IMR-90 (cell line): ENCODE measurements around the gene PTPN13. TPM values are rescaled to one million over a fixed set of nuclear protein-coding genes. Genes with fewer than 3 reads are reported as not detected.

Experiments
- ATAC-seq: fragments of 200-7000 bp; cut with Tn5 transposase; 2 replicates; pipeline ENCODE4 v1.9.1; 2020; ENCODE audit warnings: low read depth, mild to moderate bottlenecking, moderate library complexity
- BruUV-seq: library from RNA; stranded (reverse); fragments of 400-500 nt; replicated peaks from 2 replicates; lab custom pipeline; 2021; lab: Mats Ljungman, UMichigan
- CTCF ChIA-PET: fragments of 300-600 bp; formaldehyde crosslinking; extraction: SDS; loops from one replicate; lab custom pipeline; 2021; ENCODE audit warnings: antibody characterized with exemption; lab: Yijun Ruan, JAX
- POLR2A ChIA-PET: fragments of 300-600 bp; sonication (Branson Sonifier 250); formaldehyde crosslinking; loops from one replicate; lab custom pipeline; 2022; ENCODE audit warnings: antibody characterized with exemption; ENCODE audit not compliant: unreplicated experiment; lab: Charles Lee
- DNase-seq: peaks from one replicate; pipeline ENCODE4 v3.0.0; 2013
- H2AFZ ChIP-seq: replicated peaks from 2 replicates; pipeline ENCODE3; 2013; ENCODE audit warnings: low read length, mild to moderate bottlenecking; ENCODE audit not compliant: poor library complexity
- H2AK5ac ChIP-seq: 2 replicates; pipeline ENCODE4 v1.6.1; 2013; ENCODE audit warnings: low read depth, low read length, inconsistent platforms
- H2AK9ac ChIP-seq: replicated peaks from 2 replicates; pipeline ENCODE3; 2013; ENCODE audit warnings: mild to moderate bottlenecking, low read depth, low read length, moderate library complexity; ENCODE audit not compliant: poor library complexity
- H2BK120ac ChIP-seq: 2 replicates; pipeline ENCODE4 v1.6.1; 2013; ENCODE audit warnings: low read depth, low read length, inconsistent platforms
- H2BK15ac ChIP-seq: 3 replicates; pipeline ENCODE4 v1.6.1; 2013; ENCODE audit warnings: low read depth, low read length, inconsistent platforms
- H2BK20ac ChIP-seq: 2 replicates; pipeline ENCODE4 v1.6.1; 2013; ENCODE audit warnings: low read depth, mild to moderate bottlenecking, inconsistent platforms, low read length, moderate library complexity
- H2BK5ac ChIP-seq: 2 replicates; pipeline ENCODE4 v1.6.1; 2013; ENCODE audit warnings: mild to moderate bottlenecking, low read depth, low read length, inconsistent platforms; ENCODE audit not compliant: poor library complexity, severe bottlenecking
- H3K14ac ChIP-seq: replicated peaks from 2 replicates; pipeline ENCODE4 v1.6.1; 2013; ENCODE audit warnings: low read depth, low read length, inconsistent platforms
- H3K18ac ChIP-seq: 2 replicates; pipeline ENCODE4 v1.6.1; 2013; ENCODE audit warnings: low read depth, low read length, control low read depth
- H3K23ac ChIP-seq: 2 replicates; pipeline ENCODE4 v1.6.1; 2013; ENCODE audit warnings: low read depth, low read length, inconsistent platforms
- H3K27ac ChIP-seq: 2 replicates; pipeline ENCODE4 v1.5.1; 2013; ENCODE audit warnings: mild to moderate bottlenecking, control low read depth, low read length; ENCODE audit not compliant: insufficient read depth
- H3K27me3 ChIP-seq: 2 replicates; pipeline ENCODE4 v1.6.1; 2013; ENCODE audit warnings: low read length; ENCODE audit not compliant: control insufficient read depth, insufficient read depth
- H3K36me3 ChIP-seq: 2 replicates; pipeline ENCODE4 v1.6.1; 2013; ENCODE audit warnings: low read length, mixed read lengths; ENCODE audit not compliant: control insufficient read depth, insufficient read depth
- H3K4ac ChIP-seq: 2 replicates; pipeline ENCODE4 v1.6.1; 2013; ENCODE audit warnings: low read depth, low read length, inconsistent platforms
- H3K4me1 ChIP-seq: 2 replicates; pipeline ENCODE4 v1.6.1; 2013; ENCODE audit warnings: low read length, mixed read lengths; ENCODE audit not compliant: control insufficient read depth, insufficient read depth
- H3K4me2 ChIP-seq: 2 replicates; pipeline ENCODE4 v1.6.1; 2013; ENCODE audit warnings: low read depth, mild to moderate bottlenecking, control low read depth, low read length, moderate library complexity
- H3K4me3 ChIP-seq: 2 replicates; pipeline ENCODE4 v1.5.1; 2013; ENCODE audit warnings: low read depth, mild to moderate bottlenecking, control low read depth, low read length, moderate library complexity; ENCODE audit not compliant: insufficient read depth
- H3K56ac ChIP-seq: 2 replicates; pipeline ENCODE4 v1.6.1; 2013; ENCODE audit warnings: low read length, inconsistent platforms; ENCODE audit not compliant: insufficient read depth; ENCODE audit errors: extremely low read depth
- H3K79me1 ChIP-seq, 2 experiments: 2 replicates each; pipeline ENCODE4 v1.6.1; 2013; ENCODE audit warnings: low read length in 2 of 2, inconsistent platforms in 1 of 2, low read depth in 1 of 2
- H3K9ac ChIP-seq: 2 replicates; pipeline ENCODE4 v1.6.1; 2013; ENCODE audit warnings: low read depth, low read length, control low read depth
- H3K9me1 ChIP-seq: 2 replicates; pipeline ENCODE4 v1.6.1; 2013; ENCODE audit warnings: low read length, inconsistent platforms; ENCODE audit not compliant: insufficient read depth
- H3K9me3 ChIP-seq: 2 replicates; pipeline ENCODE4 v1.6.1; 2013; ENCODE audit warnings: low read length; ENCODE audit not compliant: control insufficient read depth, insufficient read depth
- H4K20me1 ChIP-seq: 2 replicates; pipeline ENCODE4 v1.6.1; 2013; ENCODE audit warnings: low read length, inconsistent platforms; ENCODE audit not compliant: insufficient read depth
- H4K5ac ChIP-seq: 2 replicates; pipeline ENCODE4 v1.6.1; 2013; ENCODE audit warnings: mild to moderate bottlenecking, low read depth, low read length, control low read depth
- H4K8ac ChIP-seq, 2 experiments: 2 replicates each; pipeline ENCODE4 v1.6.1; 2013; ENCODE audit warnings: low read depth in 2 of 2, low read length in 2 of 2, control low read depth in 1 of 2, inconsistent platforms in 1 of 2
- H4K91ac ChIP-seq: 2 replicates; pipeline ENCODE4 v1.6.1; 2013; ENCODE audit warnings: low read depth, low read length, inconsistent platforms; ENCODE audit not compliant: insufficient read depth
- BHLHE40 ChIP-seq: fragments of 150-350 bp; IDR thresholded peaks from 2 replicates; pipeline ENCODE4 v1.6.1; 2016; ENCODE audit warnings: mild to moderate bottlenecking, low read depth, low read length
- CEBPB ChIP-seq: IDR thresholded peaks from 2 replicates; pipeline ENCODE4 v1.6.1; 2012; ENCODE audit warnings: low read depth, low read length, improper control_type of control experiment
- CHD1 ChIP-seq: IDR thresholded peaks from 2 replicates; pipeline ENCODE4 v1.6.1; 2012; ENCODE audit warnings: low read depth, low read length, improper control_type of control experiment
- CTCF ChIP-seq: conservative IDR thresholded peaks from 2 replicates; pipeline ENCODE4 v1.5.1; 2012; ENCODE audit warnings: mild to moderate bottlenecking, low read depth, low read length, improper control_type of control experiment
- ELK1 ChIP-seq: fragments of 150-350 bp; IDR thresholded peaks from 2 replicates; pipeline ENCODE4 v1.6.1; 2016; ENCODE audit warnings: low read depth, mild to moderate bottlenecking, low read length, moderate library complexity, borderline replicate concordance
- FOS ChIP-seq: fragments of 150-350 bp; IDR thresholded peaks from 2 replicates; pipeline ENCODE4 v1.6.1; 2016; ENCODE audit warnings: low read depth, low read length
- MAFK ChIP-seq: IDR thresholded peaks from 2 replicates; pipeline ENCODE4 v1.6.1; 2012; ENCODE audit warnings: low read depth, low read length, improper control_type of control experiment
- MAZ ChIP-seq: IDR thresholded peaks from 2 replicates; pipeline ENCODE4 v1.6.1; 2012; ENCODE audit warnings: low read depth, mild to moderate bottlenecking, low read length, improper control_type of control experiment, moderate library complexity, borderline replicate concordance
- MXI1 ChIP-seq: IDR thresholded peaks from 2 replicates; pipeline ENCODE4 v1.6.1; 2012; ENCODE audit warnings: low read depth, mild to moderate bottlenecking, low read length, moderate library complexity, borderline replicate concordance
- NFE2L2 ChIP-seq: fragments of 150-350 bp; IDR thresholded peaks from 2 replicates; pipeline ENCODE4 v1.6.1; 2016; ENCODE audit warnings: low read depth, mild to moderate bottlenecking, low read length
- RAD21 ChIP-seq: IDR thresholded peaks from 2 replicates; pipeline ENCODE4 v1.6.1; 2012; ENCODE audit warnings: low read length, improper control_type of control experiment
- RCOR1 ChIP-seq: IDR thresholded peaks from 2 replicates; pipeline ENCODE4 v1.6.1; 2012; ENCODE audit warnings: mild to moderate bottlenecking, low read length, improper control_type of control experiment; ENCODE audit not compliant: insufficient replicate concordance
- RFX5 ChIP-seq: IDR thresholded peaks from 2 replicates; pipeline ENCODE4 v1.8.0; 2012; ENCODE audit warnings: low read depth, mild to moderate bottlenecking, low read length, moderate library complexity
- SMC3 ChIP-seq: fragments of 150-350 bp; IDR thresholded peaks from 2 replicates; pipeline ENCODE4 v1.6.1; 2016; ENCODE audit warnings: low read depth, mild to moderate bottlenecking, antibody characterized with exemption, low read length, moderate library complexity
- USF2 ChIP-seq: fragments of 150-350 bp; IDR thresholded peaks from 2 replicates; pipeline ENCODE4 v1.6.1; 2017; ENCODE audit warnings: mild to moderate bottlenecking, antibody characterized with exemption, low read length, low read depth
- WGBS, 2 experiments: methylation state at CpG; one replicate each; pipeline versions ENCODE4 v1.1.5 to v1.1.7; 2013; ENCODE audit warnings: missing lambda C conversion rate in 2 of 2; ENCODE audit not compliant: insufficient read length in 1 of 2; ENCODE audit errors: extremely low coverage in 2 of 2; 5-methylcytosine and 5-hydroxymethylcytosine counted together
- dilution Hi-C: fragments of 300-500 bp; cut with HindIII; formaldehyde crosslinking; loops from one replicate; pipeline ENCODE4 v1.14.3; 2018; ENCODE audit warnings: low sequenced_read_pairs; ENCODE audit not compliant: unreplicated experiment
- in situ Hi-C: fragments of 300-500 bp; cut with MboI; formaldehyde crosslinking; loops from 3 replicates; pipeline ENCODE4 v1.14.3; 2019; ENCODE audit warnings: low sequenced_read_pairs, inconsistent platforms, mixed read lengths
- intact Hi-C: fragments of 100-400 bp; cut with micrococcal nuclease; formaldehyde crosslinking; loops from 2 replicates; pipeline ENCODE4 v1.10.0; 2022
- polyA plus RNA-seq, 3 experiments: library from polyadenylated mRNA; depleted of rRNA; stranded (reverse); fragments of >200 nt; gene quantifications; 2 replicates each; pipeline ENCODE4 v1.2.3, GENCODE V29; 2012; ENCODE audit warnings: low replicate concordance in 1 of 3
- total RNA-seq: library from RNA; depleted of rRNA; stranded (reverse); fragments of >200 nt; gene quantifications from 2 replicates; pipeline ENCODE4 v1.2.3, GENCODE V29; 2012

PTPN13 gene
- total and polyA plus RNA-seq, 2 of the 4 experiments (the other 2 are of a cell fraction) = 7.7 to 29.0 TPM

DNA sequence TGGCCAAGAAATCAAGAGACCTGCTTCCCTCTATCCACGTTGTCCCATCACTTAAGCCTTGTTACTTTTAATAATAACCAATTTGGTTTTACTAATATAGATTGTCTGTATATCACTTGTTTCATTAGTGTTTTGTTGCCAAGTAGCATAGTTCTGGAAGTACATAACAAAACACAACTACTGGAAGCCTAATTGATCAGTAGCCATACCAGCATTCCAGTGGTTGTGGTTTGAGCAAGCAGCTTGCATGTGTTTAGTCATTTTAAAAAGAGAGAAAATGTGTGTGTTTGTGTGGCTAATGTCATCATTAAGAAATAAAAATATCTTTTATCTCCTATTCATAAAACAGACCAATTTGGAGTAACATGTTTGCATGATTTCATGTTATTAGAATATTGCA is 70.8 kb downstream of the PTPN13 start:
- no peak overlapping the region for H3K18ac ChIP-seq
- no peak overlapping the region for H3K23ac ChIP-seq
- H4K8ac ChIP-seq = no peak overlapping the region
- no peaks in the 10 kb centered on the region; the same call in 1 of the 2 replicates for H4K20me1 ChIP-seq
- H2AK9ac ChIP-seq = no peak overlapping the region
- H3K4ac ChIP-seq = no peak overlapping the region
- H3K4me2 ChIP-seq = no peak overlapping the region
- no peak overlapping the region for H3K56ac ChIP-seq
- no peak overlapping the region for H3K14ac ChIP-seq
- no peak overlapping the region for H2BK5ac ChIP-seq
- no peak for TF ChIP-seq ELK1
- no peak for TF ChIP-seq SMC3
- TF ChIP-seq BHLHE40 = no peak
- TF ChIP-seq MAZ = no peak
- TF ChIP-seq RFX5 = no peak
- TF ChIP-seq RCOR1 = no peak
- TF ChIP-seq CHD1 = no peak
- TF ChIP-seq MAFK = no peak
- TF ChIP-seq FOS = no peak
- TF ChIP-seq CEBPB = no peak
- no peak for TF ChIP-seq MXI1
- TF ChIP-seq RAD21 = no peak
- TF ChIP-seq USF2 = no peak
- no peak for TF ChIP-seq NFE2L2
- no peak for TF ChIP-seq CTCF
- H2AK5ac ChIP-seq = no peak overlapping the region
- H4K5ac ChIP-seq = no peak overlapping the region
- intact Hi-C loops (loop anchor here (10.0 kb wide), 1 partner anchor 70 kb away; the partner anchor contains the start of gene PTPN13), in situ Hi-C loops (no loop called here), dilution Hi-C loops (no loop called here)
- ATAC-seq = peak; percentile 65; the same call in 1 of the 2 replicates
- H2BK20ac ChIP-seq = no peak overlapping the region
- H3K9me1 ChIP-seq = no peaks in the 10 kb centered on the region; the same call in 1 of the 2 replicates
- POLR2A ChIA-PET = no interaction called here
- CTCF ChIA-PET = no interaction called here
- no peak overlapping the region for H3K4me3 ChIP-seq
- no peak overlapping the region for H4K91ac ChIP-seq
- peaks cover 3 to 8% of the 10 kb centered on the region in 2 experiments; a peak in 2 of 4 replicates for H3K79me1 ChIP-seq
- no TSS peak for BruUV-seq
- H3K4me1 ChIP-seq = no peaks in the 10 kb centered on the region
- no peak overlapping the region for H2BK120ac ChIP-seq
- no peak overlapping the region for H3K9ac ChIP-seq
- no peaks in the 10 kb centered on the region for H3K27me3 ChIP-seq
- H2BK15ac ChIP-seq = no peak overlapping the region
- no peak overlapping the region for H3K27ac ChIP-seq
- peak; percentile 77 for DNase-seq
- no peak overlapping the region for H2AFZ ChIP-seq
- no peaks in the 10 kb centered on the region for H3K36me3 ChIP-seq
- H3K9me3 ChIP-seq = no peaks in the 10 kb centered on the region
- no CpG with 5 or more reads among the region's 1 CpG for WGBS, 2 experiments
